Esophagus muscularis mucosa (tissue), 4 donors: ENCODE results near the gene ASTL. TPM values are rescaled to one million over a fixed set of nuclear protein-coding genes. Genes with fewer than 3 reads are reported as not detected.

ENCODE experiments used
- DNase-seq: peaks from one replicate; pipeline ENCODE4 v3.0.0-alpha.2; 2017; ENCODE audit errors: extremely low spot score
- H3K27ac ChIP-seq, 4 donors: fragments of 200-600 bp; sonication (generic); replicated peaks in 1 of 4; 1 replicate in 3 of 4; 2 replicates in 1 of 4; pipeline ENCODE4 v1.5.1; 2016 to 2019; ENCODE audit warnings: mild to moderate bottlenecking in 1 of 4
- H3K27me3 ChIP-seq, 4 donors: fragments of 200-600 bp; sonication (generic); one replicate each; pipeline versions ENCODE4 v1.5.1 to v1.6.0; 2016 to 2019
- H3K36me3 ChIP-seq, 4 donors: fragments of 200-600 bp; sonication (generic); one replicate each; pipeline ENCODE4 v1.5.1; 2016 to 2019
- H3K4me1 ChIP-seq, 4 donors: fragments of 200-600 bp; sonication (generic); one replicate each; pipeline ENCODE4 v1.5.1; 2016 to 2019
- H3K4me3 ChIP-seq, 4 donors: fragments of 200-600 bp; sonication (generic); 1 replicate in 2 of 4; 2 replicates in 2 of 4; pipeline ENCODE4 v1.5.1; 2016 to 2019; ENCODE audit warnings: mild to moderate bottlenecking in 4 of 4, moderate library complexity in 1 of 4
- H3K9me3 ChIP-seq, 4 donors: fragments of 200-600 bp; sonication (generic); 1 replicate in 3 of 4; 2 replicates in 1 of 4; pipeline ENCODE4 v1.5.1; 2016 to 2019
- CTCF ChIP-seq, 3 experiments: fragments of 200-600 bp in 2 of 3; fragments of 450-650 bp in 1 of 3; sonication (generic) in 2 of 3; IDR thresholded peaks; one replicate each; pipeline ENCODE4 v1.5.1; 2017 to 2019; ENCODE audit warnings: antibody characterized with exemption in 3 of 3, mild to moderate bottlenecking in 2 of 3, moderate library complexity in 1 of 3
- EP300 ChIP-seq: sonication (generic); formaldehyde crosslinking; IDR thresholded peaks from one replicate; pipeline ENCODE4 v1.6.1; 2017; ENCODE audit warnings: antibody characterized with exemption
- POLR2A ChIP-seq: fragments of 450-650 bp; IDR thresholded peaks from one replicate; pipeline ENCODE4 v1.6.1; 2017; ENCODE audit warnings: antibody characterized with exemption, moderate library complexity, mild to moderate bottlenecking, low read depth
- POLR2AphosphoS5 ChIP-seq, 2 donors: sonication (generic); formaldehyde crosslinking; IDR thresholded peaks; one replicate each; pipeline ENCODE4 v1.6.1; 2017; ENCODE audit warnings: antibody characterized with exemption in 2 of 2
- WGBS: methylation state at CpG from one replicate; pipeline ENCODE4 v1.1.5; 2018; 5-methylcytosine and 5-hydroxymethylcytosine counted together
- intact Hi-C: fragments of 100-400 bp; cut with DNase I; formaldehyde crosslinking; loops from one replicate; pipeline ENCODE4 v1.15.1; 2023
- total RNA-seq, 4 donors: library from RNA; depleted of rRNA; stranded (reverse); fragments of >200 nt; gene quantifications; one replicate each; pipeline versions ENCODE4 v1.1.0 to v1.2.1, GENCODE V29; 2016

ASTL gene
- total RNA-seq, 4 donors from 2014 or later, result not detected

- H3K4me1 ChIP-seq, result peaks cover 0 to 7% (median 0%) of the 10 kb centered on the region in 4 donors
- H3K9me3 ChIP-seq, result no peaks in the 10 kb centered on the region
- intact Hi-C loops, result loop anchor here (2.0 to 10.0 kb wide), 2 partner anchors 37 to 151 kb away; partner anchors contain the start of gene ASTL
- 84% methylated on average over 6 of the region's 6 CpGs for WGBS
- H3K27ac ChIP-seq, result no peak overlapping the region
- no peak for TF ChIP-seq EP300
- no peak for DNase-seq
- H3K4me3 ChIP-seq, result no peak overlapping the region
- H3K36me3 ChIP-seq, result no peaks in the 10 kb centered on the region
- H3K27me3 ChIP-seq, result no peaks in the 10 kb centered on the region
Observed at GRCh38 chr2:96175951-96176350, 37.6 kb upstream of the ASTL start.

- TF ChIP-seq CTCF (IDR thresholded peaks at IDR 0.05), result peak; percentile 75 to 91 (median 83)
- TF ChIP-seq EP300, result no peak
- intact Hi-C loops, result loop anchor here (2.0 to 10.0 kb wide), 2 partner anchors 36 to 150 kb away; partner anchors contain the start of gene ASTL
- H3K9me3 ChIP-seq, result peaks cover 0 to 5% (median 0%) of the 10 kb centered on the region in 4 donors
Observed at GRCh38 chr2:96174251-96175144, 36.2 kb upstream of the ASTL start.

GRCh38 chr2:96171831-96172230 lies 33.5 kb upstream of the ASTL start:
- no peak for TF ChIP-seq EP300
- TF ChIP-seq CTCF (IDR thresholded peaks at IDR 0.05), result no peak
- no peak for TF ChIP-seq POLR2A
- no peak for TF ChIP-seq POLR2AphosphoS5 (IDR thresholded peaks at IDR 0.05)
- Histone ChIP-seq H3K27me3 (no peaks in the 10 kb centered on the region), H3K36me3 (no peaks in the 10 kb centered on the region), H3K9me3 (peaks cover 0 to 6% (median 0%) of the 10 kb centered on the region in 4 donors), H3K27ac (no peak overlapping the region), H3K4me1 (peaks cover 0 to 7% (median 0%) of the 10 kb centered on the region in 4 donors), H3K4me3 (no peak overlapping the region)
- no peak for DNase-seq
- whole genome bisulfite sequencing, result 97% methylated on average over 15 of the region's 15 CpGs
- intact Hi-C loops, result loop anchor here (10.0 kb wide), 1 partner anchor 147 kb away; no protein-coding TSS in a partner anchor

More at GRCh38 chr2:96174251-96175144, 36.2 kb upstream of the ASTL start:
- H3K27ac ChIP-seq, result no peak overlapping the region
- no peak for DNase-seq
- no peaks in the 10 kb centered on the region for H3K36me3 ChIP-seq
- H3K4me1 ChIP-seq, result peaks cover 0 to 7% (median 0%) of the 10 kb centered on the region in 4 donors
- H3K4me3 ChIP-seq, result no peak overlapping the region
- no peaks in the 10 kb centered on the region for H3K27me3 ChIP-seq
- WGBS, result 57% methylated on average over 8 of the region's 8 CpGs

- no peak for TF ChIP-seq CTCF (IDR thresholded peaks at IDR 0.05)
- no peak for TF ChIP-seq EP300
- TF ChIP-seq POLR2A, result no peak
- no peak for TF ChIP-seq POLR2AphosphoS5 (IDR thresholded peaks at IDR 0.05)
- intact Hi-C loops, result loop anchor here (10.0 kb wide), 1 partner anchor 146 kb away; no protein-coding TSS in a partner anchor
- 96% methylated on average over 3 of the region's 3 CpGs for WGBS
- Histone ChIP-seq H3K4me3 (no peak overlapping the region), H3K27ac (no peak overlapping the region), H3K36me3 (no peaks in the 10 kb centered on the region), H3K9me3 (peaks cover 0 to 6% (median 0%) of the 10 kb centered on the region in 4 donors), H3K27me3 (no peaks in the 10 kb centered on the region), H3K4me1 (peaks cover 0 to 7% (median 0%) of the 10 kb centered on the region in 4 donors)
- no peak for DNase-seq
Observed at GRCh38 chr2:96170626-96171025, 32.3 kb upstream of the ASTL start.

GRCh38 chr2:96169868-96170507 lies 31.7 kb upstream of the ASTL start:
- intact Hi-C loops, result loop anchor here (10.0 kb wide), 1 partner anchor 145 kb away; no protein-coding TSS in a partner anchor
- 88% methylated on average over 2 of the region's 2 CpGs for WGBS

More at GRCh38 chr2:96169868-96170507, 31.7 kb upstream of the ASTL start:
- H3K9me3 ChIP-seq, result peaks cover 0 to 6% (median 0%) of the 10 kb centered on the region in 4 donors
- no peak for DNase-seq
- no peak overlapping the region for H3K27ac ChIP-seq
- H3K4me1 ChIP-seq, result peaks cover 0 to 7% (median 0%) of the 10 kb centered on the region in 4 donors
- no peaks in the 10 kb centered on the region for H3K36me3 ChIP-seq
- TF ChIP-seq POLR2A (no peak), POLR2AphosphoS5 (IDR thresholded peaks at IDR 0.05) (no peak), CTCF (IDR thresholded peaks at IDR 0.05) (no peak), EP300 (no peak)
- H3K4me3 ChIP-seq, result no peak overlapping the region
- no peaks in the 10 kb centered on the region for H3K27me3 ChIP-seq
